Stimulated activated CD8-positive, alpha-beta memory T cell treated with anti-CD3 and anti-CD28 coated beads, Interleukin-15, amount 100 ng/mL, for 1 hour (primary cell): ENCODE data around the gene CADPS.

Experiments used
- DNase-seq: peaks from one replicate; pipeline ENCODE4 v3.0.0-alpha.2; 2020; ENCODE audit warnings: low read depth

The CADPS gene

GRCh38 chr3:62812631-62813030, 62.6 kb downstream of the CADPS start:
- no peak for DNase-seq

GRCh38 chr3:62811119-62811518, 64.1 kb downstream of the CADPS start:
- DNase-seq: no peak

- DNase-seq: no peak
These were observed 65.8 kb downstream of the CADPS start for GRCh38 chr3:62809369-62809768.

GRCh38 chr3:62805580-62806277, 69.5 kb downstream of the CADPS start:
- no peak for DNase-seq

- no peak for DNase-seq
These were observed 70.1 kb downstream of the CADPS start for GRCh38 chr3:62805106-62805505.

- no peak for DNase-seq
These were observed 71.9 kb downstream of the CADPS start for GRCh38 chr3:62803276-62803675.

GRCh38 chr3:62798000-62798399, 77.2 kb downstream of the CADPS start:
- no peak for DNase-seq

GRCh38 chr3:62797132-62797531, 78.1 kb downstream of the CADPS start:
- DNase-seq: no peak

- no peak for DNase-seq
These were observed 79.1 kb downstream of the CADPS start for GRCh38 chr3:62795978-62796657.

- no peak for DNase-seq
These were observed 81.3 kb downstream of the CADPS start for GRCh38 chr3:62793946-62794345.

- no peak for DNase-seq
These were observed 89.8 kb downstream of the CADPS start for GRCh38 chr3:62785384-62785783.

- DNase-seq: no peak
These were observed 94.1 kb downstream of the CADPS start for GRCh38 chr3:62781121-62781520.

GRCh38 chr3:62777674-62778073, 97.5 kb downstream of the CADPS start:
- DNase-seq: no peak

- DNase-seq: no peak
These were observed 98.1 kb downstream of the CADPS start for GRCh38 chr3:62777130-62777529.

- no peak for DNase-seq
These were observed 101.0 kb downstream of the CADPS start for GRCh38 chr3:62774221-62774620.

- no peak for DNase-seq
These were observed 103.7 kb downstream of the CADPS start for GRCh38 chr3:62771331-62772072.

GRCh38 chr3:62768896-62769295, 106.3 kb downstream of the CADPS start:
- no peak for DNase-seq

- no peak for DNase-seq
These were observed 113.5 kb downstream of the CADPS start for GRCh38 chr3:62761711-62762110.

- no peak for DNase-seq
These were observed 113.9 kb downstream of the CADPS start for GRCh38 chr3:62761311-62761710.

- no peak for DNase-seq
These were observed 116.7 kb downstream of the CADPS start for GRCh38 chr3:62758296-62759066.

- DNase-seq: no peak
These were observed 118.2 kb downstream of the CADPS start for GRCh38 chr3:62757045-62757444.

- DNase-seq: no peak
These were observed 119.9 kb downstream of the CADPS start for GRCh38 chr3:62755285-62755684.
